HEK293 (cell line): ENCODE results near the gene RFPL2.

Source experiments
- CTCF ChIA-PET: fragments of 350-600 bp; formaldehyde crosslinking; extraction: SDS; loops from one replicate; lab custom pipeline; 2021; ENCODE audit warnings: antibody characterized with exemption; lab: Yijun Ruan, JAX
- POLR2A ChIA-PET: fragments of 300-600 bp; formaldehyde crosslinking; extraction: SDS; loops from one replicate; lab custom pipeline; 2020; ENCODE audit warnings: antibody characterized with exemption, inconsistent platforms; lab: Yijun Ruan, JAX
- H3K27ac ChIP-seq: fragments of 200-500 bp; sonication (Bioruptor generic); 2 replicates; pipeline ENCODE4 v1.5.1; 2014; ENCODE audit warnings: low read depth, low read length, control low read depth, inconsistent platforms; ENCODE audit errors: extremely low read depth
- H3K36me3 ChIP-seq, 2 experiments: fragments of 200-500 bp in 1 of 2; sonication (Bioruptor generic) in 1 of 2; 1 replicate in 1 of 2; 2 replicates in 1 of 2; pipeline ENCODE4 v1.5.1; 2014 to 2017; ENCODE audit warnings: inconsistent platforms in 2 of 2, low read length in 2 of 2; ENCODE audit not compliant: control insufficient read depth in 2 of 2, insufficient read depth in 1 of 2
- H3K4me1 ChIP-seq: fragments of 200-500 bp; sonication (Bioruptor generic); 2 replicates; pipeline ENCODE4 v1.5.1; 2014; ENCODE audit warnings: mild to moderate bottlenecking, low read length, inconsistent platforms; ENCODE audit not compliant: control insufficient read depth, insufficient read depth
- H3K4me3 ChIP-seq: 2 replicates; pipeline ENCODE4 v1.5.1; 2011; ENCODE audit warnings: low read depth, mild to moderate bottlenecking, control low read depth, low read length, moderate library complexity
- H3K9me3 ChIP-seq: fragments of 200-500 bp; sonication (Bioruptor generic); 2 replicates; pipeline ENCODE4 v1.5.1; 2014; ENCODE audit warnings: low read depth, low read length, inconsistent platforms; ENCODE audit not compliant: control insufficient read depth, insufficient read depth
- CTCF ChIP-seq: fragments of 450-650 bp; formaldehyde crosslinking; IDR thresholded peaks from 2 replicates; pipeline ENCODE4 v1.5.1; 2016; ENCODE audit warnings: missing biosample characterization, missing genetic modification characterization
- ELK4 ChIP-seq: IDR thresholded peaks from 2 replicates; pipeline ENCODE4 v1.6.1; 2011; ENCODE audit warnings: mild to moderate bottlenecking, low read depth, low read length, borderline replicate concordance
- KLF17 ChIP-seq: fragments of 450-650 bp; formaldehyde crosslinking; IDR thresholded peaks from 2 replicates; pipeline ENCODE4 v1.5.1; 2016; ENCODE audit warnings: missing biosample characterization, missing genetic modification characterization
- SCRT1 ChIP-seq: fragments of 450-650 bp; formaldehyde crosslinking; IDR thresholded peaks from 2 replicates; pipeline ENCODE4 v1.5.1; 2016; ENCODE audit warnings: missing biosample characterization, missing genetic modification characterization, borderline replicate concordance
- ZBTB8A ChIP-seq: fragments of 450-650 bp; formaldehyde crosslinking; IDR thresholded peaks from 2 replicates; pipeline ENCODE4 v1.5.1; 2016; ENCODE audit warnings: missing biosample characterization, missing genetic modification characterization
- ZFHX2 ChIP-seq: fragments of 450-650 bp; formaldehyde crosslinking; conservative IDR thresholded peaks from 2 replicates; pipeline ENCODE4 v1.5.1; 2016; ENCODE audit warnings: missing biosample characterization, missing genetic modification characterization
- ZFP37 ChIP-seq: fragments of 450-650 bp; formaldehyde crosslinking; IDR thresholded peaks from 2 replicates; pipeline ENCODE4 v1.5.1; 2016; ENCODE audit warnings: missing biosample characterization, missing genetic modification characterization
- ZNF140 ChIP-seq: fragments of 450-650 bp; formaldehyde crosslinking; IDR thresholded peaks from 2 replicates; pipeline ENCODE4 v1.5.1; 2016; ENCODE audit warnings: missing biosample characterization, missing genetic modification characterization
- ZNF148 ChIP-seq: fragments of 450-650 bp; formaldehyde crosslinking; IDR thresholded peaks from 2 replicates; pipeline ENCODE4 v1.5.0; 2017; ENCODE audit warnings: missing biosample characterization, missing genetic modification characterization, borderline replicate concordance
- ZNF155 ChIP-seq: fragments of 450-650 bp; formaldehyde crosslinking; IDR thresholded peaks from 2 replicates; pipeline ENCODE4 v1.5.1; 2016; ENCODE audit warnings: missing biosample characterization, missing genetic modification characterization
- ZNF24 ChIP-seq: fragments of 450-650 bp; formaldehyde crosslinking; IDR thresholded peaks from 2 replicates; pipeline ENCODE4 v1.5.1; 2016; ENCODE audit warnings: missing biosample characterization, missing genetic modification characterization
- ZNF292 ChIP-seq: fragments of 450-650 bp; formaldehyde crosslinking; IDR thresholded peaks from 2 replicates; pipeline ENCODE4 v1.5.1; 2016; ENCODE audit warnings: low read depth, missing biosample characterization, missing genetic modification characterization, borderline replicate concordance
- ZNF302 ChIP-seq: fragments of 450-650 bp; formaldehyde crosslinking; IDR thresholded peaks from 2 replicates; pipeline ENCODE4 v1.5.1; 2016; ENCODE audit warnings: missing biosample characterization, missing genetic modification characterization, low read depth
- ZNF335 ChIP-seq: fragments of 450-650 bp; formaldehyde crosslinking; conservative IDR thresholded peaks from 2 replicates; pipeline ENCODE4 v1.5.1; 2016; ENCODE audit warnings: missing biosample characterization, missing genetic modification characterization
- ZNF518A ChIP-seq: fragments of 450-650 bp; formaldehyde crosslinking; conservative IDR thresholded peaks from 2 replicates; pipeline ENCODE4 v1.5.1; 2016; ENCODE audit warnings: low read depth, missing biosample characterization, missing genetic modification characterization
- ZNF645 ChIP-seq: fragments of 450-650 bp; formaldehyde crosslinking; IDR thresholded peaks from 2 replicates; pipeline ENCODE4; 2016; ENCODE audit warnings: missing biosample characterization, missing genetic modification characterization
- ZNF707 ChIP-seq: fragments of 450-650 bp; formaldehyde crosslinking; IDR thresholded peaks from 2 replicates; pipeline ENCODE4 v1.5.1; 2016; ENCODE audit warnings: missing biosample characterization, missing genetic modification characterization
- ZSCAN18 ChIP-seq: fragments of 450-650 bp; formaldehyde crosslinking; IDR thresholded peaks from 2 replicates; pipeline ENCODE4 v1.5.1; 2016; ENCODE audit warnings: missing biosample characterization, missing genetic modification characterization
- ZXDB ChIP-seq: fragments of 450-650 bp; formaldehyde crosslinking; IDR thresholded peaks from 2 replicates; pipeline ENCODE4 v1.5.1; 2016; ENCODE audit warnings: missing biosample characterization, missing genetic modification characterization

RFPL2 gene

GRCh38 chr22:32232191-32232830 is 27.4 kb upstream of the RFPL2 start:
- Histone ChIP-seq H3K4me3 (no peak overlapping the region), H3K36me3 (no peaks in the 10 kb centered on the region), H3K4me1 (no peaks in the 10 kb centered on the region), H3K27ac (no peak overlapping the region), H3K9me3 (no peaks in the 10 kb centered on the region)
- TF ChIP-seq KLF17 (tag by site-specific recombination) (no peak), CTCF (no peak), ZNF140 (no peak), ZNF292 (tag by site-specific recombination) (no peak), ZNF335 (tag by site-specific recombination) (no peak), ZFP37 (no peak), ZNF645 (tag by site-specific recombination) (no peak), ZXDB (tag by site-specific recombination) (no peak), SCRT1 (tag by site-specific recombination) (no peak), ZBTB8A (tag by site-specific recombination) (no peak), ZNF24 (tag by site-specific recombination) (no peak), ZSCAN18 (tag by site-specific recombination) (no peak), ELK4 (no peak)
- ChIA-PET POLR2A (no interaction called here), CTCF (interaction anchor here (0.8 to 1.1 kb wide), 2 partner anchors 9 to 34 kb away, joined by 3 read pairs; no protein-coding TSS in a partner anchor)

GRCh38 chr22:32226326-32227104 is 21.6 kb upstream of the RFPL2 start:
- POLR2A ChIA-PET = no interaction called here
- Histone ChIP-seq H3K27ac (no peak overlapping the region), H3K9me3 (no peaks in the 10 kb centered on the region), H3K4me3 (no peak overlapping the region), H3K36me3 (no peaks in the 10 kb centered on the region), H3K4me1 (no peaks in the 10 kb centered on the region)
- CTCF ChIA-PET = interaction anchor here (1.1 to 2.4 kb wide), 2 partner anchors 25 to 40 kb away, joined by 3 to 7 read pairs; no protein-coding TSS in a partner anchor
- TF ChIP-seq ZNF518A (tag by site-specific recombination) (no peak), ZNF302 (tag by site-specific recombination) (no peak), ZNF707 (tag by site-specific recombination) (no peak), ZFHX2 (tag by site-specific recombination) (peak; percentile 79), ZNF155 (tag by site-specific recombination) (no peak), ZNF148 (tag by site-specific recombination) (no peak)
